Choroid plexus epithelial cell (primary cell): ENCODE data around the gene PNKP.

Source experiments
- DNase-seq: peaks from one replicate; pipeline ENCODE4 v3.0.0-alpha.2; 2010; ENCODE audit warnings: low read depth
- H3K4me3 ChIP-seq: 2 replicates; pipeline ENCODE4 v1.5.1; 2011; ENCODE audit warnings: low read depth, mild to moderate bottlenecking, control low read depth, low read length, moderate library complexity
- CTCF ChIP-seq: conservative IDR thresholded peaks from 2 replicates; pipeline ENCODE4 v1.5.1; 2011; ENCODE audit warnings: low read depth, mild to moderate bottlenecking, control low read depth, inconsistent platforms, low read length, moderate library complexity

The PNKP gene

DNA sequence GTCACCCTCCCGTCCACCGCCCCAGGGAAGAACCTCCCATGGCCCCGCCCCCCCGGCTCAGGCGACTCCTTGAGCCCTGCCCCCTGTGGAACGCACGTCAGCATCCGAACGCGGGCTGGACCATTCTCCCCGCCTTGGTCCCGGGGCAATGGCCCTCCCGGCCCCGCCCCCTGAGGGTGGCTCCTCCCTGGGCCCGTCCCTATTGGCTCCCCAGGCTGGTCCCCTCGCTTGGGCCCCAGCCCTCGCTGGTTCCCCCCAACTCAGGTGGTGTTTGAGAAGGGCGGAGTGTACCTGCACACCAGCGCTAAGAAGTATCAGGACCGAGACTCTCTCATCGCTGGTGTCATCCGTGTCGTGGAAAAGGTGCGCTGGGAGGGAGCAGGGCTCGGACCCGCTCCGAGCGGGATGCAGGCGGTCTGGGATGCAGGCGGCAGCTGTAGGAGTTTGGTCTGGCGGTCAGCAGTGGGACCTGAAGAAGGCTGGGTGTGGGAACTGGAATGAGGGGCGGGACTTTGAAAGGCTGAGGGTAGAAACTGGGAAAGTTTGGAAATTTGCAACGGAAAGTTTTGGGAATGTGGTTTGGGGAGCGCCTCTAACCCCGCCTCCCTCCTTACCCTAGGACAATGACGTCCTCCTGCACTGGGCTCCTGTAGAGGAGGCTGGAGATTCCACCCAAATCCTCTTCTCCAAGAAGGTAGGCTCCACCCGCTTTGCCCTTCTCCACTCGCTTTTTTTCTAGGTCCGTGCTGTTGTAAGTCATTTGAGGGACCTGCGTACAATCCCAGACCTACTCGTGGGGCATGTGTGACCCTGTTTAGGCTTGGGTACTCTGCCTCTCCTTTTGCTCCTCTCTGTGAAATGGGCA, 10.7 kb upstream of the PNKP start:
- TF ChIP-seq CTCF, result no peak
- H3K4me3 ChIP-seq, result peak overlapping the region; percentile 100
- peak; percentile 99 for DNase-seq

- no peak for TF ChIP-seq CTCF
Measured at GRCh38 chr19:49877020-49877878, 9.9 kb upstream of the PNKP start, which contains the start of the genes AKT1S1 and TBC1D17. Gene AKT1S1, minus strand, starts transcription at chr19:49877355. Its CDS starts 4,060 bp downstream, at chr19:49873295. Gene TBC1D17, plus strand, starts transcription at chr19:49877702. Its CDS starts 22 bp downstream, at chr19:49877724.

GRCh38 chr19:49876422-49877019, 9.1 kb upstream of the PNKP start:
- TF ChIP-seq CTCF, result no peak
- peak overlapping the region; percentile 100 for H3K4me3 ChIP-seq
- DNase-seq, result peak; percentile 100

More at GRCh38 chr19:49877020-49877878, 9.9 kb upstream of the PNKP start, which contains the start of the genes AKT1S1 and TBC1D17:
- peak within 1 kb of the TSS; percentile 100 for H3K4me3 ChIP-seq
- peak; percentile 100 for DNase-seq

- TF ChIP-seq CTCF, result no peak
- H3K4me3 ChIP-seq, result peak overlapping the region; percentile 100
- DNase-seq, result peak; percentile 50
Measured at GRCh38 chr19:49875857-49876421, 8.6 kb upstream of the PNKP start.

DNA sequence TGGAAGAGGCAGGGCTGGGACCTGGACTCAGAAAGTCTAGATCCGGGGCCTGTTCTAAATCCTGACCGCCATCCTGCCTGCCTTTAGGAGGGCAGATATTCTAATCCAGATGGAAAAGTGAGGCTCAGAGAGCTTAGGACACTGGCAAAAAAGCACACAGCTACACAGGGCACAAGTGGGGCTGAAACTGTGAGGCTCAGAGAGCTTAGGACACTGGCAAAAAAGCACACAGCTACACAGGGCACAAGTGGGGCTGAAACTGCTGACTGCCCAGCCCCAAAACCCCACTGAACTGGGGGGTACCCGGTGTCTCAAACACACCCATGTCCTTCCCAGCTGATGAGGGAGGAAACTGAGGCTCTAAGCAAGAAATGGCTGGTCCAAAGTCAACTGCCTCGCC, 7.8 kb upstream of the PNKP start:
- peak overlapping the region; percentile 100 for H3K4me3 ChIP-seq
- no peak for DNase-seq
- no peak for TF ChIP-seq CTCF

GRCh38 chr19:49874503-49875157, 7.3 kb upstream of the PNKP start:
- no peak overlapping the region for H3K4me3 ChIP-seq
- TF ChIP-seq CTCF, result no peak
- no peak for DNase-seq
